GM19397 (cell line): ENCODE results near the gene ATPAF2.
"Not testable (repeated sequence)": the region's sequence is repeated elsewhere in the genome, so short reads cannot be mapped to it uniquely, and the experiment has no call there.

Source experiments
- ATAC-seq: cut with Tn5 transposase; IDR thresholded peaks from one replicate; pipeline ENCODE4 v1.9.1; 2021; ENCODE audit warnings: mild to moderate bottlenecking, moderate library complexity; ENCODE audit not compliant: unreplicated experiment

The ATPAF2 gene

GRCh38 chr17:18014006-18014405, 25.0 kb downstream of the ATPAF2 start:
- no peak for ATAC-seq

- no peak for ATAC-seq
These were observed 27.7 kb downstream of the ATPAF2 start for GRCh38 chr17:18011286-18011685.

- ATAC-seq = no peak
These were observed 29.2 kb downstream of the ATPAF2 start for GRCh38 chr17:18009609-18010420.

GRCh38 chr17:18008496-18009268, 30.3 kb downstream of the ATPAF2 start:
- ATAC-seq = no peak

DNA sequence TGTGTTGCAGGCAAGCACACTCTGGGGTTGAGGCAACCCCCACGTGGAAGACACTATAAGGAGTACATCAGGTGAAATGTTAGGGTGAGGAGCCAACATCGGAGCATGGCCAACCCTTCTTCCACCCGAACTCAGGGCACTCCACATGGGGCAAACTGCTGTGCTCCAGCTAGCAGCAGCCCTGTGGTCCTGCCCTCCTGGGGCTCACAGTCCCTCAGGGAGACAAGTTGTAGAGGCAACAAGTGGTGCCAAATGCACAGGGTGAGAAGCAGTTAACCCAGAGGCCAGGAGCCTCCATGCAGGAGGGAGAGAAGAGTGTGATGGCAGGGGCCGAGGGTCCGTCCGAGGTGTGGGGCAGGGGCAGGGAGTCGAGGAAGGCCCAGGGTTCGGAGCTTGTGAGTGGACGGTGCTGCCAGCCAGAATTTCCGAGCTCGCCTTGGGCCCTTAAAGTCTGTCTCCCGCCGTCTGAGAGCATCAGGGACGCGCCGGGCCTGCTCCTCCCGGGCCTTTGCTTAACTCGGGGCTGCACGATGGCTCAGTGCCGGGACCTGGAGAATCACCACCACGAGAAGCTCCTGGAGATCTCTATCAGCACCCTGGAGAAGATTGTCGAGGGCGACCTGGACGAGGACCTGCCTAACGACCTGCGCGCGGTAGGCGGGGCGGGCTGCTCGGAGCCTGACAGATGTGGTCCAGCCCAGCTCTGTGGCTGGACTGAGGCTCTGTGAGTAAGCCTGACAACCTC, 32.3 kb downstream of the ATPAF2 start:
- no peak for ATAC-seq

DNA sequence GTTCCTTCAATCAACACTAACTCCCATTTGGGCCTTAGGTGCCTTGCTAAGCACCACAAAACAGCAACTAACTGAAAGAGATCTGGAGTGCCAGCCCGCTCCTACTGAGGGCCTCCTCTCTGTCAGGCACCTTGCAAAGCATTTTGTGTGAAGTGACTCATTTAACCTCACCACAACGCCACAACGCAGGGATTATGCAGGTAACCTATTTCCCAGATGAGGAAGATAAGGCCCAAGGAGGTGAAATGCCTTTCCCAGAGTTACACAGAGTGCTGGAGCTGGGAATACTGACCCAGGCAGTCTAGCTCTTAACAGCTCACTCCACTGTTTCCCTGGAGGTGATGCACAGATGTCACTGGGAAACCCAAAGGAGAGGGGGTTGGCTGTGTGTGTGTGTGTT, 33.5 kb downstream of the ATPAF2 start:
- ATAC-seq = no peak

- no peak for ATAC-seq
These were observed 34.1 kb downstream of the ATPAF2 start for GRCh38 chr17:18004884-18005305.

DNA sequence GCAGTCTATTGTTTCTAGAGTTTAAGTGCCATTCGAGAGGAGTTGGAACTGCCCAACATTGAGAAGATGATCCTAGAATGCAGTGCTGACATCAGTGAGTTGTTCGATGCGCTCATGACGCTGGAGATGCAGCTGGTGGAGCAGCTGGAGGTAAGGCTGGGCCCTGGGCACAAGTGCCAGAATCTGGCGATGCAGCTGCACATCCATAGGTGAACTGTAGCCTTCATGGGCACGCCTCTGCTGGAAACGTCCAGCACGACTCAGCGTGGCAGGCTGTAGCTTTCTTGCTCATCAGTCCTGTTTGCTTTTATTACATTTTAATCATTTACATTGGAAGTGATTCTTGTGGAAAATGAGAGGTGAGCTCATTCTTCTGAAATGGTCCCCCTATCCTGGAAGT, 34.6 kb downstream of the ATPAF2 start:
- ATAC-seq = no peak

DNA sequence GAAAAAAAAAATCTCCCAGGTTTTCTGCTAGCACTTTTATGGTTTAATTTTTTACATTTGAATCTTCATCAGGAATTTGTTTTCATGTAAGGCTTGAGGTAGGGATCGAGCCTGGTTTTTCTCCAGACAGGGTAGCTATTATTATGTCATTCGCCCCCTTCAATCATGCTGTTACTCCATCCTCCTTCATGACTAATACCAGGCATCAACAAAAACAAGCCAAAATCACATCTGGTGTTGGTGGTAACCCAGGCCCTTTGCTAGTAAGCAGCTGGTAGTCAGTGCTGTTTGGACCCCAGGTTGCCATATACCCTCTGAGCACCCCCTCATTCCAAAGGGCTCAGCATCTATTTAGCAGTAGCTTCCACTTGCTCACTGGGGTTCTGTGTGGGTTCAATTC, 36.8 kb downstream of the ATPAF2 start:
- ATAC-seq = no peak

GRCh38 chr17:18000030-18000408, 38.9 kb downstream of the ATPAF2 start:
- no peak for ATAC-seq

DNA sequence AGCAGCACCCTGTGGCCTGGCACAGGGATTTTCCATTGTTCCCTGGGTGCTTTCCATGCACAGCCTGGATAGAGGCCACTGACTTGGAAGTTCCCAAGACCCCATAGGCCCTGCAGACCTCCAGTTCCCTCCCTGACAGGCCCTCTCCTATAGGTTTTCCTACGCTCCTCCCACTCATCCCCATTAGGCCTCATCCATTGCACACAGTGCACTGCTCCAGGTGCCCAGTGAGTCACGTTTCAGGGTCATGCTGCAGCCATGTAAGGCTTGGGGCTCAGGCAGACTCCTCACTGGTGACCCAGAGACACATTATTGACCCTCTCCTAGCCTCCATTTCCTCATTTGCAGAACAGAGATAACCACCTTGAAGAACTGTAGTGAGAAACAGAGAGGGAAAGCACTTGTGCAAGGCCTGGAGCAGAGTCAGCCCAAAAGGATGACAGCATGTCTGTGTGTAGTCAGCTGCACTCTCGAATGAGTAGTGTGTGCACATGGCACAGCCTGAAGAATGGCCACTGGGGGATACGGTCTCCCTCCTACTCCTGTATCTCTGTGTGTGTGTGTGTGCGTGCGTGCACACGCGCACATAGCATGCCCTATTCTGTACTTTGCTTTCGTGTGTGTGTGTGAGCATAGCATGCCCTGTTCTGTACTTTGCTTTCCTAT, 39.5 kb downstream of the ATPAF2 start:
- no peak for ATAC-seq

GRCh38 chr17:17998934-17999333, 40.0 kb downstream of the ATPAF2 start:
- ATAC-seq = no peak

DNA sequence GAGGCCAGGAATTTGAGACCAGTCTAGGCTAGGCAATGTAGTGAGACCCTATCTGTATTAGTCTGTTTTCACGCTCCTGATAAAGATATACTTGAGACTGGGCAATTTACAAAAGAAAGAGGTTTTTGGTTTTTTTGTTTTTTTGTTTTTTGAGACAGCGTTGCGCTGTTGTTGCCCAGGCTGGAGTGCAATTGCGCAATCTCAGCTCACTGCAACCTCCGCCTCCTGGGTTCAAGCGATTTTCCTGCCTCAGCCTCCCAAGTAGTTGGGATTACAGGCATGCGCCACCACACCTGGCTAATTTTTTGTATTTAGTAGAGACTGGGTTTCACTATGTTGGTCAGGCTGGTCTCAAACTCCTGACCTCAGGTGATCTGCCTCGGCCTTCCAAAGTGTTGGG, 43.1 kb downstream of the ATPAF2 start:
- ATAC-seq = not testable (repeated sequence)

GRCh38 chr17:17994271-17995069, 44.5 kb downstream of the ATPAF2 start:
- no peak for ATAC-seq

- no peak for ATAC-seq
These were observed 45.1 kb downstream of the ATPAF2 start for GRCh38 chr17:17993852-17994251.

- ATAC-seq = no peak
These were observed 45.6 kb downstream of the ATPAF2 start for GRCh38 chr17:17993366-17993765.

DNA sequence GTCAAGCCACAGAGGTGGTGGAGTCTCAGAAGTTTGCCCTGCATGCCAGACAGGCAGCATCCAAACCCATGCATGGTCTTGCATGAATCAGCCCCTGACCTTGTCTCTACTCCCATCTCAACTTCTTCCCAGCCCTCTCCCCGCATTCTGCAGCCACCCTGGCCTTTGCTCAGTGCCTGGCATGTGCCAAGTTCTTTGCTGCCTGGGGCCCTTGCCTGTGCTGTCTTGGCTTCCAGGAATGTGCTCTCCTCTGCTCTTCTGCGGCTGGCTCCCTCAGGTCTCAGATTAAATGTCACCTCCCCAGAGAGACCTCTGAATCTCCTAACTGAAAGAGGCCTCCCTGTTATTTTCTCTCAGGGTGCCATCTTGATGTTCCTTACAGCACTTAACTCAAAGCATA, 48.7 kb downstream of the ATPAF2 start:
- ATAC-seq = no peak

DNA sequence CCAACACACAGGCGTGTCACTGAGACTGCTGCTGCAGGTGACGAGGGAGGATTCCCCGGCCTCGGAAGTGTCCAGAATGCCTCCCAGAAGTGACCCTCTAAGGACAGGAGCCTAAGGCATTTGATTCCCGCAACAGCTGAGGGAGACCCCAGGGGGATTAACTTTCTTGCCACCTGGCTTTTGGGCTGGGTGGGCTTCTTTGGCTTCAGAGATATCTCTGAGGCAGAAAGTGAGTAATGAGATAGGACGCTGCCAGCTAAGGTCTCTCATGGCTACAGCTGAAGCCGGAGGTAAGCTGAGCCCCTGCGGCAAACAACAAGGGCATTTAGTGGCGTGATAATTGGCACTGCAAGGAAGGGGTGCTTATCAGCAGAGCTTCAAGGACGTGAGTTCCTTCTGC, 49.4 kb downstream of the ATPAF2 start:
- ATAC-seq = no peak

- no peak for ATAC-seq
These were observed 49.9 kb downstream of the ATPAF2 start for GRCh38 chr17:17989081-17989480.

GRCh38 chr17:17988427-17988945, 50.5 kb downstream of the ATPAF2 start:
- ATAC-seq = no peak
